ENCODE results near the gene DTYMK. TPM values are rescaled to one million over a fixed set of nuclear protein-coding genes. Genes with fewer than 3 reads are reported as not detected.

DTYMK gene
- total RNA-seq, 2 experiments from 2014 or later = 85.9 to 88.7 TPM

DNA sequence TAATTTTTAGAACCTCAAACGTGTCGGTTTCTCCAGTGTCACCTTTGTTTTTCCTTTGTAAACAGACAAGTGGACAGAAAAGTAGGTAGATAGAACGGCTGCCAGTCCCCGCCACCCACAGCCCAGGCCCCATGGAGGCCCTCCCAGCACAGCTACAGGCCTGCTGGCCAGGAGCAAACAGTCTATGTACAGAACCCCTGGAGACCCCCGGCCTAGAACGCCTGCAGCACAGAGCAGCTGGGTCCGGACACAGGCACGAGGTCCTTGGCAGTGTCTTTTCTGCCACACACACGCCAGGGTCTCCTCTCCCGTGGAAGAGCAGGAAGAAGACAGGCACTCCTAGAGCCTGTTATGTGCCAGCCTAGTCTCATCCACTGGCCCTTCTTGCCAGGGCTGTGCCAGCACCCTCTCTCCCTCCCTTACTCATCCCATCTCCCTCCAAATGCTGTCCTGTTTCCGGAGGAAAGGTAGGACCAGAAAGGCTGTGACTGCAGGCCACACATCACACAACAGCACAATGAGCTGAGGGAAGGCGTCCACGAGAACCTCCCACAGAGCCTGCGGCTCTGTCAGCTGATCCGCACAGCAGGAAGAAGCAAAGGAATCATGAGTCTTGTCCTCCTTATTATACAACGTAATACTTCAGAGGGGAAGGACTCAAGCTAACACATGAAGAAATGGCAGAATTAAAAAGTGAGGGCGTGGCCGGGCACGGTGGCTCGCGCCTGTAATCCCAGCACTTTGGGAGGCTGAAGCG, 7.7 kb downstream of the DTYMK start:
- no peaks in the 10 kb centered on the region for H3K9me3 Mint-ChIP-seq
- ChIA-PET CTCF (no interaction called here), POLR2A (interaction anchor here (0.6 to 1.7 kb wide), 2 partner anchors 10 to 28 kb away, joined by 3 read pairs; no protein-coding TSS in a partner anchor)
- H3K4me3 Mint-ChIP-seq = no peak overlapping the region
- peaks cover 39% of the 10 kb centered on the region for H3K36me3 Mint-ChIP-seq
- no peaks in the 10 kb centered on the region for H3K27me3 Mint-ChIP-seq
- no peak for DNase-seq
- intact Hi-C loops (cut with micrococcal nuclease) = no loop called here
- peaks cover 6% of the 10 kb centered on the region for H3K4me1 Mint-ChIP-seq (ENCODE audit: low read depth)
- H3K27ac Mint-ChIP-seq = no peak overlapping the region

- DNase-seq = no peak
- H3K9me3 Mint-ChIP-seq = no peaks in the 10 kb centered on the region
- H3K27me3 Mint-ChIP-seq = no peaks in the 10 kb centered on the region
- peaks cover 39% of the 10 kb centered on the region for H3K36me3 Mint-ChIP-seq
- CTCF ChIA-PET = no interaction called here
- no peak overlapping the region for H3K4me3 Mint-ChIP-seq
- POLR2A ChIA-PET = interaction anchor here (1.7 kb wide), 1 partner anchor 11 kb away, joined by 3 read pairs; no protein-coding TSS in a partner anchor
- H3K4me1 Mint-ChIP-seq (ENCODE audit: low read depth) = peaks cover 6% of the 10 kb centered on the region
- no peak overlapping the region for H3K27ac Mint-ChIP-seq
- intact Hi-C loops (cut with micrococcal nuclease) = no loop called here
These were observed 8.3 kb downstream of the DTYMK start for GRCh38 chr2:241678307-241678706.

GRCh38 chr2:241677392-241677791, 9.2 kb downstream of the DTYMK start:
- Mint-ChIP-seq H3K27ac (no peak overlapping the region), H3K27me3 (no peaks in the 10 kb centered on the region), H3K4me1 (ENCODE audit: low read depth) (peaks cover 2% of the 10 kb centered on the region), H3K4me3 (no peak overlapping the region), H3K9me3 (no peaks in the 10 kb centered on the region), H3K36me3 (peaks cover 35% of the 10 kb centered on the region)
- POLR2A ChIA-PET = interaction anchor here (1.0 kb wide), 1 partner anchor 9 kb away, joined by 3 read pairs; the partner anchor contains the start of gene DTYMK
- intact Hi-C loops (cut with micrococcal nuclease) = no loop called here
- CTCF ChIA-PET = no interaction called here
- DNase-seq = no peak

DNA sequence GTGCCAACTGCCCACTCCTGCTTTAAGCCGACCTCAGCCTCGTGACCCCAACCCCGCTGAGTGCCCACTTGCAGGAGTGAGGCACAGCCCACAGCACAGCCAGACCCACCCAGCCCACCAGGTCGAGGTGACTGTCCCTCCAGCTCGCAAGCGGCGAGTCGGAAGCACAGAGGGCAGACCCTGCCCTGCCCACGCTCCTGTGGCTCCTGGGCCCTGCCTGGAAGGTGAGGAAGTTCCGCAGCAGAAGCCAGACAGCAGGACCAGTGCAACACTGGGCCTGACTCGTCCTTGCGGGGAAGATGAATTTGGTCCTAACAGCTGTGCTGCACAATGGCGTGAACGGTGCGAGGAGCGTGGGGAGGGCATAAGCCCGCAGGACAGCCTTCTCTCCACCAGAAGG, 9.9 kb downstream of the DTYMK start:
- Mint-ChIP-seq H3K27me3 (no peaks in the 10 kb centered on the region), H3K27ac (no peak overlapping the region), H3K4me3 (no peak overlapping the region), H3K9me3 (no peaks in the 10 kb centered on the region), H3K4me1 (ENCODE audit: low read depth) (peaks cover 2% of the 10 kb centered on the region), H3K36me3 (peaks cover 30% of the 10 kb centered on the region)
- ChIA-PET POLR2A (interaction anchor here (1.0 kb wide), 1 partner anchor 10 kb away, joined by 3 read pairs; the partner anchor contains the start of gene DTYMK), CTCF (no interaction called here)
- intact Hi-C loops (cut with micrococcal nuclease) = no loop called here
- no peak for DNase-seq

- Mint-ChIP-seq H3K36me3 (peaks cover 29% of the 10 kb centered on the region), H3K4me1 (ENCODE audit: low read depth) (peaks cover 2% of the 10 kb centered on the region), H3K27me3 (no peaks in the 10 kb centered on the region), H3K27ac (no peak overlapping the region), H3K9me3 (no peaks in the 10 kb centered on the region), H3K4me3 (no peak overlapping the region)
- DNase-seq = no peak
- intact Hi-C loops (cut with micrococcal nuclease) = no loop called here
- CTCF ChIA-PET = no interaction called here
- POLR2A ChIA-PET = interaction anchor here (0.6 kb wide), 1 partner anchor 621 kb away, joined by 3 read pairs; no protein-coding TSS in a partner anchor
These were observed 10.7 kb downstream of the DTYMK start for GRCh38 chr2:241675885-241676284.

DNA sequence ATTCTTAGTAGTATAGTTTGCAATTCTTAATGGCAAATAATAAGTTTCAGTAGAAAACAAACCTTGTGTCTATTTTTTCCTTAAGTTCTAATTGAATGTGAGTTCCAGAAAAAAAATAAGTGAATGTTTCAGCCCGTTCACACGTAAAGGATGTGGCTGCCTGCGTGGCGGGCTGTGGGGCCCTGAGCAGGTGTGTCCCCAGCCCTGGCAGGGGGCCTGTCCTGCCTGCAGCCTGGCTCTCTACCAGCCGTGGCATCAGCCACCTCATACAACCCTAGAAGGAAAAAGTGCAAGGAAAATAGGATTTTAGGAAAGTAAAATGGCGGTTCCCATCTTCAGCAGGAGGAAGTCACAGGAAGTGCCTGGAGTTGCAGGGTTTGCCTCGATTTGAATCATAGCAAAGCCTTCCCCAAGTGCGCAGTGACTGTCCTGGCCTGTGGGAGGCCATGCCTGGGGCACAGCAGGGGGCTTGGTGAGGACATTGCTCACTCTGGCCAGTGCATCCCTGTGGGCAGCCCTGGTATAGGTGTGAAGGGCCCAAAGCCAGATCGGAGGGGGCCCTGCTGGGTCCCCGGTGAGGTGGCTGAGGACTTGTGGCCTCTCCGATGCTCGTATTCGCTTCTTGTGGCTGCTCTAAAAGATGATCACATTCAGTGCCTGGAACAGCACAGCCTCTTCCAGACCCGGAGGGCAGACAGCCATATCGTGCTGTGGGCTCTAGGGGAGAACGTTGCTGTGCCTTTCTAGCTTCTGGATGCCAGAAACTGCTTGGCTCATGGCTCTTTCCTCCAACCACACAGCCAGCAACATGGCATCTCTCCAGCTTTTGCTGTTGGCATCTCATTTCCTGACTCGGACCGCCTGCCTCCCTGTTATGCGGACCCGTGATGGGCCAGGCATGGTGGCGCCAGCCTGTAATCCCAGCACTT, 12.6 kb downstream of the DTYMK start:
- intact Hi-C loops (cut with micrococcal nuclease) = no loop called here
- Mint-ChIP-seq H3K27me3 (no peaks in the 10 kb centered on the region), H3K36me3 (peaks cover 19% of the 10 kb centered on the region), H3K9me3 (no peaks in the 10 kb centered on the region), H3K4me1 (ENCODE audit: low read depth) (no peaks in the 10 kb centered on the region), H3K27ac (no peak overlapping the region), H3K4me3 (no peak overlapping the region)
- ChIA-PET CTCF (no interaction called here), POLR2A (no interaction called here)
- no peak for DNase-seq

DNA sequence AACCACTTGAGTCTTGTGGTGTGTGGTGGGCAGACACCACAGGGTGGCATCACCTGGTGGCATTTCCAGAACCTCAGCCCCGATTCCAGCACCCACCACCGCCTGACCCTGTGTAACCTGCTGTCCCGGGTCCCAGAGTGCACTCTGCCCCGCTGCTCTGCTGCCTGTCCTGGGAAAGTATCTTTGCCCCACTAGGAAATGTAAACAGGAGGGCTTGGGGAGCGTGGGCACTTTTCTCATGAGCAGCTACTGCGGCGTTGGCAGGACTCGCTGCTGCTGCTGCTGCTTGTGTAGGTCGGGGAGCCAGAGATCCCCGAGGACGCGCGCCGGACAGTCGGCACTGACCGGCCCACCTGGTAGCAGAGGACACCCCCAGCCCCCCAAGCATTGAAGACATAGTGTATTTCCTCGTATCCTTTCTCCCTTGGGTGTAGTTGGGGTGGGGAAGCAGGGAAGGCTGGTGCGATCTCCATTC, 13.4 kb downstream of the DTYMK start:
- no peaks in the 10 kb centered on the region for H3K27me3 Mint-ChIP-seq
- no peak overlapping the region for H3K4me3 Mint-ChIP-seq
- peak; percentile 14 for DNase-seq
- intact Hi-C loops (cut with micrococcal nuclease) = no loop called here
- no peaks in the 10 kb centered on the region for H3K4me1 Mint-ChIP-seq (ENCODE audit: low read depth)
- peaks cover 24% of the 10 kb centered on the region for H3K36me3 Mint-ChIP-seq
- CTCF ChIA-PET = no interaction called here
- POLR2A ChIA-PET = no interaction called here
- H3K9me3 Mint-ChIP-seq = no peaks in the 10 kb centered on the region
- H3K27ac Mint-ChIP-seq = no peak overlapping the region

- no peaks in the 10 kb centered on the region for H3K4me1 Mint-ChIP-seq (ENCODE audit: low read depth)
- DNase-seq = no peak
- CTCF ChIA-PET = no interaction called here
- peaks cover 21% of the 10 kb centered on the region for H3K36me3 Mint-ChIP-seq
- H3K27me3 Mint-ChIP-seq = no peaks in the 10 kb centered on the region
- POLR2A ChIA-PET = no interaction called here
- no peak overlapping the region for H3K4me3 Mint-ChIP-seq
- H3K9me3 Mint-ChIP-seq = no peaks in the 10 kb centered on the region
- intact Hi-C loops (cut with micrococcal nuclease) = no loop called here
- H3K27ac Mint-ChIP-seq = no peak overlapping the region
These were observed 14.1 kb downstream of the DTYMK start for GRCh38 chr2:241672243-241673188.

DNA sequence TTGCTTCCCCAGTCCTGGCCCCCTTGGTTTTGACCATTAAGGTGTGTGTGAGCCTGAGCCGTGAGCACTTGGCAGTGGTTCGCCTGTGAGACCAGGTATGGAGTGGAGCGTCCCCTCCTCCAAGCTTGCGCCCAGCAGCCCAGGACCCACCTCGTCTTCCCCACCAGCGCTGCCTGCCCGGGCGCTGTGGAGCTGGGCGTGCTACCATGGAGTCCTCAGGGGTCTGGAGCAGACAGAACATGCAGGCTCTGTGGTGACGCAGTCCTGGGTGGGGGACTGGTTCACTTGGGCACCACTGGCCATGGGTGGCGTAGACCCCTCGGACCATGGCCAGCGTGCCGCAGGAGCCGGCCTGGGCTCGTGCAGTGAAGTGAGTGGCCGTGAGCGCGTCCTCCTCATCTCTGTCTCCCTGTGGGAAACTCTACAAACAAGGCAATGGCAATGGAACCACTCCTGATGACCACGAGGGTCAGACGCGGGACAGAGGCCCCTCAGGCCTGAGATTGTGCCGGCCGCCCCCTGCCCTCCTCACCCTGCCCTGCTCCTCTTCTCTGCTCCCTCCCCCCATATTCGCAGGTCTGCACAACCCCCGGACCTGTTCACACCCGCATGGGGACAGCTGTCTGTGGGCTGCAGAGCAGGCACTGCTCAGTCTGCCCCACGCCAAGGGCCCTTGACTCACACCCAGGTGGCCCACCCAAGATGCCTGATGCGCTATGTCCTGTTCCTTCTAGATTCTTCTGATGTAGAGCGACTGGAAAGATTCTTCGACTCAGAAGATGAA, 15.0 kb downstream of the DTYMK start:
- POLR2A ChIA-PET = no interaction called here
- DNase-seq = no peak
- Mint-ChIP-seq H3K36me3 (peaks cover 18% of the 10 kb centered on the region), H3K4me1 (ENCODE audit: low read depth) (no peaks in the 10 kb centered on the region), H3K27ac (no peak overlapping the region), H3K27me3 (no peaks in the 10 kb centered on the region), H3K4me3 (no peak overlapping the region), H3K9me3 (no peaks in the 10 kb centered on the region)
- intact Hi-C loops (cut with micrococcal nuclease) = no loop called here
- CTCF ChIA-PET = no interaction called here

DNA sequence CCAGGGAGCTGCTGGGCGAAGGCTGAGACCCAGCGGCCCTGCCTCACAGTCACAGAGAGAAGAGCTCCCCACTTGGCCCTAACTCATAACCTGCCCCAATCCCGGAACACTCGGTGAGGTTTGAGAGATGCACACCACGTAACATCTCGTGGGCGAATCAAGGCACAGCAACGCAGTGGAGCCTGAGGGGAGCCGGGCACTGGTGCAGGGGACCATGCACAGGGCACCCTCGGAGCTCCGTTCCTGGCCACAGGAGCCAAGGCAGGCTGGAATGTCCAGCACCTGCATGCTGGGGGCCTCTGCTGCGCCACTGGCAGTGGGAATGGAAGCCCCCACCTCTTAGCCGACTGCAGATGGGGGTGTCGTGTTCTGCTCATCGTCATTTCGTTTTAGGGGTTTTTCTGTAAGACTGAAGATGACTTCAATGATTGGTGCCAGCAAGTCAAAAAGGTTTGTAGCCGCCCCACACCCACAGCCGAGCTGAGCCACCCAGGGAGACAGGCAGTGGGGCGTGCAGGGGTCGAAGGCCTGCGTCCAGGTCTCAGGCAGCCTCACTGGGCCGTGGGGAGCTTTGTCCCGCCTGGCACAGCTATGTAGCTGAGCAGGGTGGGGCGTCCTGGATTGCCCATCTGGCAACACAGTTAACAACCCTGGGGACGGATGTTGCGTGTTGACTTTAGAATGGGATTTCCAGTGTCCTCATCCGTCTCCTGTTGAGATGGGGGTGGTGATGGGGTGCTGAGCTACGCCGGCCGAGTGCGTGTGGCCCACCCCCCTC, 16.1 kb downstream of the DTYMK start:
- Mint-ChIP-seq H3K4me1 (ENCODE audit: low read depth) (peaks cover 4% of the 10 kb centered on the region), H3K36me3 (peaks cover 21% of the 10 kb centered on the region), H3K4me3 (no peak overlapping the region), H3K27me3 (no peaks in the 10 kb centered on the region), H3K9me3 (no peaks in the 10 kb centered on the region), H3K27ac (no peak overlapping the region)
- intact Hi-C loops (cut with micrococcal nuclease) = no loop called here
- ChIA-PET POLR2A (interaction anchor here (0.6 kb wide), 1 partner anchor 16 kb away, joined by 3 read pairs; the partner anchor contains the start of gene DTYMK), CTCF (no interaction called here)
- DNase-seq = no peak

Measured in activated CD4-positive, alpha-beta memory T cell treated with anti-CD3 and anti-CD28 coated beads for 36 hours (primary cell).